ENCODE measurements around the gene PLCB1.

Gene PLCB1

DNA sequence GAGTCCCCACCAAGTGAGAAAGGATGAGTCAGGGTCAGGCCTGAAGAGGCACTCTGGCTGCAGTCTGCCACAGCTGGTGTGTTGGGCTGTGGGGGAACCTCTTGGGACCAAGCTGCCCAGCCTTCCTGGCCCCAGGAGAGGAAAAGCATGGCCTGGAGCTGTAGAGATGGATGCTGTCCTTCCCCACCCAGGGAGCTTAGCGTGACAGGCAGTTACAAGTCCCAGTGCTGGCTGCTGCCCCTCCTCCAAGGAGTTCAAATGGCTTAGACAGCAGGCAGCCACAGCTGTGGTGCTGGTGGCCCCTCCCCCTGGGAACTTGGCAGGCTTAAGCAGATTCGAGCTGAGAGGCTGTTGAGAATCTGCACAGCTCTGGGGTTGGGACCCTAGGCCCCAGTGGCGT is 253.2 kb downstream of the PLCB1 start:
- DNase-seq: no peak

DNA sequence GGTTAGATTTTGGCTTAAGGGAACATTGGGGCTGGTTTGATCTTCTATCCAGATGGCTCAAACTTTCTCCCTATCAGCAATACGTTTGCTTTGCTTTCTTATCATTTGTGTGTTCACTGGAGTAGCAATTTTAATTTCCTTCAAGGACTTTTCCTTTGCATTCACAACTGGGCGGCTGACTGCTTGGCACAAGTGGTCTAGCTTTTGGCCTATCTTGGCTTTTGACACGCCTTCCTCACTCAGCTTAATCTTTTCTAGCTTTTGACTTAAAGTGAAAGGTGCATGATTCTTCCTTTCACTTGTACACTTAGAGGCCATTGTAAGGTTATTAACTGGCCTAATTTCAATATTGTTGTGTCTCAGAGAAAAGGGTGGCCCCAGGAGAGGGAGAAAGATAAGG is 254.9 kb downstream of the PLCB1 start:
- DNase-seq: no peak

DNA sequence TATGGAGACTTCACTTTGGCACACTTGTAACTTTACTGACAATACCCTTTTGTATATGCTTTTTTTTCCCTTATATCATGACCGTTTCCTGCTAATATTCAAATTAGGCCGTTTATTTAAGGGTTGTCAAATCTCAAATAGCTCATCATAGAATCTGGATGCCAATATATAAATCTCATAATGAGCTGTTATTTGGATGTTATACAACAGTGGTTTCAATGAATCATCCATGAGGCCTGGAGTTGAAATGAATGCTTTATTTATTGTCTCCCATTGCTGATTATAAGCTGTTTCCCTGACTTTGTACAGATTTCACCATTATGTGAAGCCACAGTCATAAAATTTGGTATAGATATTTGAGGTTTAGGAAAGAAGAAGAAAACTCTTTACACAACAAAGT is 256.1 kb downstream of the PLCB1 start:
- no peak for DNase-seq

DNA sequence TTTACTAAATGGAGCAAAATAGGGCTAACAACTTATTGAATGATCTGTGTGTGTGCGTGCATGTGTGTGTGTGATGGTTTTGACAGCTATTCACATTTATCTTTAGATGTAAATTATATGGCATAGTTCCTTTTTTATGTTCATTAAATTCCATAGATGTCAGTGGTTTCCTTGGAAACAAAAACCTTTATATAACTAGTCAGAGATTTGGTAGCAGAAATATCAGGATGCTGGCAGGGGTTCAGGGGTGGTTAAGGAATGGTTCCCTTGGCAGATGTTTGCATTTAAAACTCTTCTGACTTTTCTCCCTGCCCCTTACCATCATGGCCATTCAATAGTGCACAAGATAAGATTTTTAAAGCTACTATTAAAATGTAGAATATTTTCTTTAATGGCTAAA is 256.6 kb downstream of the PLCB1 start:
- no peak for DNase-seq

DNA sequence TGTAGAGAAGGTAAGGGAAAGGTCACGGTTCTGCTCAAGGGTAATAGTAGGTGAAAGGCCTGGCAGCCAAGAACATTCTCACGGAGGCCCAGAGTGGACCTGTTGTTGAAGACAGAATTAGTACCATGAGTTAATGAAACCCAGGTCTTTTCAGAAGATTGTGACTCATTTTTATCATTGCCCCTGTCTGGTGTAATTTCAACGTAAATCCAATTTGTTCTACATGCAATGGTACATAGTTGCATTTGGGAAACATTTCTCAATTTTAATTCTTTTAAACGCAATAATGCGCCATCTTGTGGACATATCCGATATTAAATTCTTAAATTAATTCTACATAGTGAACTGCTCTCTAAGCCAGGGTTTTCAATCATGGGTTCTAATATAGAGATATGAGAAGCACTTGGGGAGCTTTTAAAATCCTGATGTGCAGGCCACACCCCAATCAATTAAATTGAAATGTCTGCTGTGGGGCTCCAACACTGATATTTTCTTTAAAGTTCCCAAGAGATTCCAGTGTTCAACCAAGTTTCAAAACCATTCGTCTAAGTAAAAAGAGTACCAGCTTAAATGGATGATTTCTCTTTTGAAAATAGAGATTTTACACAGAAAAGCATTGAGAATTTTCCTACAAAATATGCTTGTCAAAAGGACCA is 257.4 kb downstream of the PLCB1 start:
- no peak for DNase-seq

DNA sequence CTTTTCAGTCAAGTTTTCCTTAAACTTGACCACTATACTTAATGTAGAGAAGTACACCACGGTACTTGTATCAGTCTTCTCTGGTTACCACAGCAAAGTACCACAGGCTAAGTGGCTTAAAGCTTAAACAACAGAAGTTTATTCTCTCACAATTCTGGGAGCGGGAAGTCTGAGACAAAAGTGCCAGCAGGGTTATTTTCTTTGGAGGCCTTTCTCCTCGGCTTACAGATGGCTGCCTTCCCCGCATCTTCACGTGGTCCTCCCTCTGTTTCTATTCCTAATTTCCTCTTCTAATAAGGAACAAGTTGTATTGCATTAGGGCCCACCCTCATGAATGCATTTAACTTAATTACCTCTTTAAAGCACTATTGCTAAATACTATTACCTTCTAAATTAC is 258.0 kb downstream of the PLCB1 start:
- DNase-seq: no peak

DNA sequence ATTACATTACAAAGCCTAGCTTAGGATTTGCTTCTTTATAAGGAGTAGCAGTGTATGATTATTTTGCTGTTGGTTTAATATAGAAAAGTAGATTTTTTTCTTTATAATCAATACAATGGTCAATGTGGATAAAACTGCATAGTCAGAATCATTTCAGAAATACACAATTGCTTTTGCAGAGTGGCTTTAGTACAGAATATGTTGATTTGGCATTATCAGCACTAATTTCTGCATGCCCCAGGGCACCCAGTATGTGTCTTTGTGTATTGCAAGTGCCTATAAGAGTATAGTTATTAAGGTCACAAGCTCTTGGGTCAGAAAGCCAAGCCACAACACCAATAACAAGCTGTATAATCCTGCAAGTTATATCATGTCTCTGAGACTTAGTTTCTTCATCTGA is 258.4 kb downstream of the PLCB1 start:
- DNase-seq: no peak

DNA sequence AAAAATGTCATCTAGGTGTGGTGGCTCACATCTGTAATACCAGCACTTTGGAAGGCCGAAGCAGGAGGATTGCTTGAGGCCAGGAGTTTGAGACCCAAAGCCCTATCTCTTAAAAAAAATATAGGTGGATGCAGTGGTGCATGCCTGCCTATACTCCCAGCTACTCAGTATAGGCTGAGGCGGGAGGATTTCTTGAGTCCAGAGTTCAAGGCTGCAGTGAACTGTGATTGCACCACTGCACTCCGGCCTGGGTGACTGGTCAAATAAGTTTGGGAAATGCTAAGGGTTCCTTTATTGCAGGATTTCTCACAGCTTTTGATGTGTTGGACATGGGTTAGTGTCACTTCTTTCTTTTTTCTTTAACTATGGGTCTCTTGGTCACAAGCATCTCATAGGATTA is 261.3 kb downstream of the PLCB1 start:
- DNase-seq: no peak

DNA sequence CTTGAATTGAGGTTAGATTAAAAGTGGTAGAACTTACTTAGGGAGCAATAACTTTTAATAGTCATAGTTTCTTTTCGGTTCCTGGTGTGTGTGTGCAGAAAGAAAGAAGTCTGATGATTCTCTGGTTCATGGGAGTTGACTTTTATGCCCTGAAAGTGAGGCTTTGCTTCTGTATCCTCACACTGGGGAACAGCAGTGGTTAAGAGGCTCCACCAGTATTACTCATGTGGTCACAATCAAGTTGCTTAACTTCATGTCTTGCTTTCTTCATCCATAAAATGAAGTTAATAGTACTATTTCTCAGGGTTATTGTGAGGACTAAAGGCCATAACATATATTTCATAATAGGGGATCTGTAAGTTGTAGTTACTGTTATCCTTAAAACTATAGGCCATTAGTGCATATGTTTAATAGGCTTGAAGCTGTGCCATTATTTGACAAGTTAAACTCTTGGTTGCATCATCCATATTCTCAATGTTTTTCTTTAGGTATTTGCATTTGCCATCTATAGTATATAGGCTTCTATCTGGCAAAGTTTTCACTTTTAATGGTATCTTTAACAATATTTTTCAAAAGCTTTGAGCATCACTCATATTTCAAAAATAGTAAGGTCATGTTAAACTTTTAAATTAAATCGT is 262.4 kb downstream of the PLCB1 start:
- DNase-seq: no peak

DNA sequence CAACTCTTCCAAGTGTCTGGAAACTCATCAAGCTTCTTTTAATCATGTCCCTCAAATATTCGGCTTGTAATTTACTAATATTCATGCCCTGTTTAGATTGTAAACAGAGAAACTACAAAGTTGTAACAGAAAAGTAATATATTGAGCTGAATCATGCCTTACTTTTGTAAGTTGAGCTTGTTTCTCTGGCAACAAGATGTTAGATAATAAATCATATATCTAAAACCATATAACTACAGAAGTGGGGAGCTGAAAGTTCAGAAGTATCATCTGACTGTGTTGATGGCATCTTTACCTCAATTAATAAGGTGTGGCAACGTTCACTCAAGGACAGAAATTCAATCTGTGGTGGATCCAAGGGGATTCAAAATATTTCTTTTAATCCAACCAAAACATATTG is 263.9 kb downstream of the PLCB1 start:
- no peak for DNase-seq

DNA sequence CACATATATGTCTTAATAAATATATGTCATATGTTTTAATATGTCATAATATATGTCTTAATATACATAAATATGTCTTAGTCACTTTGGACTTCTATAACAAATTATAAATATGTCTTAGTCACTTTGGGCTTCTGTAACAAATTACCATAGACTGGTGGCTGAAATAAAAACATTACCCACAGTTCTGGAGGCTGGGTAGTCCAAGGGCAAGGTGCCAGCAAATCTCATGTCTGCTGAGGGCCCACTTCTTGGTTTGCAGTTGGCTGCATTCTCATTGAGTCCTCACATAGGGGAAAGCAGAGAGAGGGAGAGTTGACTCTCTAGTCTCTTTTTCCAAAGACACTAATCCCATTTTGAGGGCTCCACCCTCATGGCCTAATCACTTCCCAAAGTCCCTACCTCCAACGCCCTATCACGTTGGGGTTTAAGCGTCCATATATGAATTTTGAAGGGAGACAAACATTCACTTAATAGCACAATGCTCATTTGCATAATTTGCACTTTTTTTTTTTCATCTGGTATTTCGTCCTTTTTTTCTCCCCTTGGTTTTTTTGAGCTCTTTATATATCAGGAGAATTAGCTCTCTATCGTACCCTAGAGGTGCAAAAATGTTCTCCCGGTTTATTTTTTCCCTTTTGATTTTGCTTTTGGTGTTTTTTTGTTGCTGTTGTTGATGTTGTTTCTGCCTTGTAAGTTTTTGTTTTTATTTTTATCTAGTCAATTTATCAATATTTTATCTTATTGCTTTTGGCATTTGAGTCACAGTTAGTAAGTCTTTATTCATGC is 266.4 kb downstream of the PLCB1 start:
- no peak for DNase-seq

DNA sequence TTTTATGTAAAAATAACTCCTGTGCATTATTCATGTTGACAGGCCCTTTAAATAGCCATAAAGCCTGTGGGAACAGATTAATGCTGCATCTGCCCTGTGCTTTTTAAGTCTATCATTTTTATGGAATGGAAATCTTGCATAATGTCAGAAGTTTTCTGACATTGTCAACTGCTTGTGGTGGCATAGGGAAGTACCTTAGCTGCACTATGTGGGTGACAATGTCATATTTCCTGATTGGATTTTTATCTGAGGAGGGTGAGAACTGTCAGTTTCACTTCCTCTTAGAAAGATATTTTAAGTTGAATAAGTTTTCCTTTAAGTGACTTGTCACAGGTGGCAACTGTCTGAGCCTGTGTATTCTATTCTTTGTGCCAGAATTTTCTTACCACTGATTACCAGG is 267.9 kb downstream of the PLCB1 start:
- DNase-seq: no peak

DNA sequence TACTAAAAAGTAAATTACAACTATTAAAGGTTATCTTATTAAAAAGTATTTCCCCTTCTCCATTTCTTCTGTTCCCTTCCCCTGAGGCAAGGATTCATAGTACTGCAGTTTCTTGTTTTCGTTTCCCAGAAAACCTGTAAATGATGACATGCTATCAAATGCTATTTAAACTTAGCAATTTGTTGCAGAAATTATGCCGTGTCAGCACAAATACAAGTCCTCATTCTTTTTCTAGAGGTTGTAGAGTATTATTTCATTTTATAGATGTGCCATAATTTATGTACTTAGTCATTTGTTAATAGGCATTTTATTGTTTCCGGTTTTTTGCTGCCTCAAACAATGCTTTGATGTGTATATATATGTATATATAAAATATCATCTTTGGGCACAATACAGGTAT is 268.4 kb downstream of the PLCB1 start:
- no peak for DNase-seq

DNA sequence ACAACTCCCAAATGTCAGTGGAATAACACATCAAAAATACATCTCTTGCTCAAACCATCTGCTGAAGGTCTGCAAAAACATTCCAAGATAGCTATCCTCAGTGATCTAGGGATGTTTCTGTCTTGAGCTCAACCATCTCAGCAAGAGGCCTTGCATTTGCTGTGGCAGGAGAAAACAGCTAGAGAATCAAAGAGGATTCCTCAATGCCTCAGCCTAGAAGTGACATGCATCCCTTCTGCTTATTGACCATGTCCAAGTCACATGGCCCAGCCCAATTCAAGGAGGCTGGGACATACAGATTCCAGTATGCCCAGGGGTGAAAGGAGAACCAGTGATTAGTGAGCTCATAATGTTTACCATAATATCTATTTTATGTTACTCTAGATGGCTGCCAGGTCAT is 269.5 kb downstream of the PLCB1 start:
- DNase-seq: no peak

DNA sequence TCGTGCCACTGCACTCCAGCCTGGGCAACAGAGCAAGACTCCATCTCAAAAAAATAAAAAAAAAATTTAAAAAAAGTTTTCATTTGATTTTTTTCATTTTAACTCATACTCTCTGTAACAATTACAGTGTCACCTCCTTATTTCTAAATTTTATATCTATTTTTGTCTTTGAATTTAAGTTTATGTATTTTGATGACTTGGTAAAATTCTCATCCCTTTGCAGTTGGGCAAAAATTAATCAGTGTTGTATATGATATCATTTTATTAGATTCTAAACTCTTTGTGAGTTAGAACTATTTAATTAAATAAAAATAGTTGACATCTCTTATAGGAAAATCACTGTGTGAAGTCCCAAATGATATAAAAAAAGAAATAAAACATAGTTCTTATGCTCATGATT is 270.7 kb downstream of the PLCB1 start:
- DNase-seq: no peak

DNA sequence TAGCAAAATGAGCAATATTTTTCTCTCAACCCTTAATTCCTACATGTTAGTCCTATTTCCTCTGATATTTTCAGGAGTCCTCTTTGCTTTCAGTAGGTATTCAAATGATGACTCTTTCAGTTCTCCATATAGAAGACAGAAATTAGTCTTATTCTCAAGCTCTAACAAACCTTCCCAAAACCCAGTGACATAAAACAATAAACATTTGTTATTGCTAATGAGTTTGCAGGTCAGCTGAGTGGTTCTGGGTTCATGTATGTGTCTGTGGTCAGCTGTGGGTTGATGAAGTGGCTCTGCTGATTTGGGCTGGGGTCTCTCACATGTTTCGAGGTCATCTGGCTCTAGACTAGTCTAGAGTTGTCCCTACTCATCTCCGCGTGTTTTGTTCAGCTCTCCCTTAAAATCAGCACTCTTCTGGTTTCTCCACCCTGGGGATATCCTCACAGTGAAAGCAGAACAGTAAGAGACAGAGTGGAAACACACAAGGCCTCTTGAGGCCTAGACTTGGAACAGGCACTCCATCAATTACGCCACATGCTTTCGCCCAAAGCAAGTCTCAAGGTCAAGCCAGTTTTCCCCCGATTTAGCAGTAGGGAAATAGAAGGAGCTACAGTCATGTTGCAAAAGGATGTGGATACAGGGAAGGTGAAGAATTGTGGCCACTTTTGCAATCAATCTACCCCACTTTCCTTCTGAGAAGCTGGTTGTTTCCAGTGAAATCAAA is 273.0 kb downstream of the PLCB1 start:
- no peak for DNase-seq

DNA sequence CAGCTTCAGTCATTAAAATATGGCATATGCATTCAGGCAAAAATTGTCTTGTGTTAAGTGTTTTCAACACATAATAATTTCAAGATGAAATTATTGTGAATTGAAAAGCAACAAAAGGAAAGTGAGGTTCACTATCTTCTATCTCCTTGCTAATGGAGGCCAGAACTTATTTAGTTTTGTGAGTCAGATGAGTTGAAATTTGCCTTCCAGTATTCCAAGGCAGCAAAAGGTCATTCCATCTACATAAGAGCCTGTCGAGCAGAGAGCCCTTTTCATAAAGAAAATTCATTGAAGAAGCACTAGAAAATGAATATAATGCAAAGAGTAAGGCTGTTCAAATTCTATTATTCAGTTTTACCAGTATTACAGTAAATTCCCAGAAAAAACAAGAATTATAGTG is 274.3 kb downstream of the PLCB1 start:
- DNase-seq: no peak

DNA sequence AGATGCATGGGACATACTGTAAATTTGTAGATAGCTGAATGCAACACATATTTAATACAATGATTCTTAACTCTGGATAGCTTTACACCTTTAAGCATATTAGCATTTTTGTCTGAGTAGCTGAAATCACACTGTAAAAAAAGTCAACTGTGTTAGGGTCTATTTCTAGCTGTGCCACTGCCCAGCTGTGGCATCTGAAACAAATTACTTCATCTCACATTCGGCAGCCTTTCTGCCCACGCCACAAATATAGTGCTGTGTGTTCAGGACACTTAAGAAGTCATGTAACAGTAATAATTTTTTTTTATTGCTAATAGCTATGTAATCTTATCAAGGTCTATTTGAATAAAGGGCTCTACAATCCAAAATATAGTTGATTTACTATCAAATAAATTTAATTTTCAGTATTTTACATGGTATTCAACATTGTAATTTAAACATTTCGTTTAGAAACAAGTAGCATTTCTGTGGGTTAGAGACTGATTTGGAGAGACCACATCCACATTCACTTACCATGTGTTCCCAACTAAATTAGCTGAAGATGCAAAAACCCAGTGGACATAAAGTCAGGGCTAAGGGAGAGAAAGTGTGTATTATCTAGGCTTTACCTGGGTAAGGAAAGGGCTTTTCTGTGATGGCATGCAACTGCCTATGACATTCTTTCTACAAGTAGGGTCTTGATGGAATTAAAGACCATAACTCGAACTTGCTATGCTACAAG is 276.7 kb downstream of the PLCB1 start:
- DNase-seq: no peak

DNA sequence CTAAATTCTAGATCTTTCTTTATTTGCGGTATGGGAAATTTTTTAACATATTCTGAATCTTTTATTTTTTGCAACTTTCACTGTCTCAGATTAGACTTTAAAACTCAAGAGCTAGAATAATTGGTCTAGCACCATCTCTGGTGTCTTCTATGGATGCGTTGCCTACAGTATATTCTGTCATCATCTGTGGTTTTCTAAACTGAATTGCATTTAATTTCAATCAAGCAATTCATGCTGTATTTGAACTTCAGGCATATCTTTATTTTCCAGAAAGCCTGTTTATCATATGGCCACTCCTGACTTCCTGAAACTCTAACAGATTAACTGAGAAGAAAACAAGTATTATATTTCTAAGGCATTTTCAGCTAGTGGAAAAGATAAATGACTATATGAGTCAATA is 281.6 kb downstream of the PLCB1 start:
- DNase-seq: no peak

DNA sequence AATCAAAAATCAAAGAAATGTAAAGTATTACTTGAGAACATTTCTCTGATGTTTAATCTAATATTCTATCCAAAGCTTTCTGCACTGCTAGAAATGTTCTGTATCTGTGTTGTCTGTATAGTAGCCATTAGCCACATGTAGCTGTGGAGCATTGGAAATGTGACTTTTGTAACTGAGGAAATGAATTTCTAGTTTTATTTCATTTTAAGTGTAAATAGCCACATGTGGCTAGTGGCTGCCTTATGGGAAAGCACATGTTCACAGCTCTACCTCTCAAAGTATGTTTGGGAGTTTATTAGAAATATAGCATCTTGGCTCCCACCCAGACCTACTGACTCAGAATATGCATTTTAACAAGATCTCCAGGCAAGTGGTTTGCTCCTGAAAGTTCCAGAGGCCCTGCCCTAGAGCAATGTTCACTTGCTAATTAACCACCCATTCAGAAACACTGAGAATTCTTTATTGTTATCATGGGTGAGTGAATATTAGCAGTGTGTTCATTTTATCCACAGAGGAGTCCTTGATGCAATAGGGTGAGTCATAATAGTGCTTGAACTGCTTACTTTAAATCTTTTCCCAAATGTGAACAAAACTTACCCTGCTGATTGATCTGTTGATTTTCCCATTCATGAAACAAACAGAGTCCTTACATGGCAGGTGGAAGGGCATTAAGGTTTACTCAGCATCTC is 282.7 kb downstream of the PLCB1 start:
- no peak for DNase-seq

DNA sequence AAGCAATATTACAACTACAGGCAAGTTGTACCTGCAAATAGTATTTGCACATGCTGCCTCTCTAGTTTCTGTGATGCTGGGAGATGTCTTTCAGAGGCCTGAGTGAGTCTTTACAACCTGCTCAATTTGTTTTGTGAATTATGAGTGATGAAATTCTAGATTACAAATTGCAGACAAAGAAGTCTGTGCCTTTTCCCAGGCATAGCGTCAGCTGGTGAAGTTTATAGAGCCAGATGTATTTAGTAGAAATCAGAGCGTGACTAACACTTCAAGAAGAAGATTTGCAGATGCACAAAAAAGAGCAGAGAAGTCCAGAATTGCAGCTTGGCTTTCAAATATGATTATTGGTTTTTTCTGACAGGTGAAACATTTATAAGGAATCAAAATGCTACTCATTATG is 289.9 kb downstream of the PLCB1 start:
- no peak for DNase-seq

DNA sequence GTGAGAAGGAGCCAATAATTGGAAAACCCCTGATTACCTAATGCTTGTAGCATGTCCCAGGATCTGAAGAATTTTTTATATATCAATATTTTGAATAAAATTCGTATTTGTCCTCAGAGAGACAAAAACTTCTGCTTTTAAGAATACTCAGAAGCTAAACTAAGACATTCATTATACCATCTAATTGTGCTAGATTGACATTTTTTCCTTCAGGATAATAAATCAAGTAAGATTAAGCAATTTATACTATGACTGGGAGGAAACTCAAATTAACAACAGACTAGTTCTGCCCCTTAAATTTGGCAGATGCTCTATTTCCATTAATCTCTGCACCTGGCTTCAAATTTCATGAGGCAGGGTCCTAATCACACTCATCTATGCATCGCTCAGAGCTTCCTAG is 291.4 kb downstream of the PLCB1 start:
- no peak for DNase-seq

Measured in effector CD4-positive, alpha-beta T cell (primary cell).